GM21717 (cell line): ENCODE measurements around the gene ZNF784.

Experiments used
- ATAC-seq: cut with Tn5 transposase; IDR thresholded peaks from one replicate; pipeline ENCODE4 v1.9.1; 2021; ENCODE audit warnings: mild to moderate bottlenecking, moderate library complexity; ENCODE audit not compliant: unreplicated experiment

ZNF784 gene

GRCh38 chr19:55605637-55606470 is 18.5 kb downstream of the ZNF784 start, which contains the start of gene ZNF865:
TSS of gene ZNF865 (plus strand) at chr19:55605647. CDS start at chr19:55613619, 7,972 bp downstream.
- ATAC-seq, result peak; percentile 26

- peak; percentile 53 for ATAC-seq
Measured at GRCh38 chr19:55605207-55605636, 19.1 kb downstream of the ZNF784 start.

- ATAC-seq, result no peak
Measured at GRCh38 chr19:55603581-55604292, 20.6 kb downstream of the ZNF784 start.

GRCh38 chr19:55603115-55603514 is 21.3 kb downstream of the ZNF784 start:
- ATAC-seq, result no peak

- ATAC-seq, result no peak
Measured at GRCh38 chr19:55602104-55603001, 22.0 kb downstream of the ZNF784 start.

GRCh38 chr19:55601084-55601483 is 23.3 kb downstream of the ZNF784 start:
- ATAC-seq, result no peak

- no peak for ATAC-seq
Measured at GRCh38 chr19:55600662-55601028, 23.7 kb downstream of the ZNF784 start.

GRCh38 chr19:55599842-55600661 is 24.3 kb downstream of the ZNF784 start, which contains the start of gene ZNF524:
TSS of gene ZNF524 (plus strand) at chr19:55600288. CDS start at chr19:55602113, 1,825 bp downstream.
- ATAC-seq, result peak; percentile 31

- peak; percentile 41 for ATAC-seq
Measured at GRCh38 chr19:55599468-55599841, 24.9 kb downstream of the ZNF784 start, which contains the start of gene FIZ1. TSS of gene FIZ1 (minus strand) at chr19:55599517. CDS start at chr19:55597865, 1,652 bp downstream.

- peak; percentile 40 for ATAC-seq
Measured at GRCh38 chr19:55598719-55599467, 25.5 kb downstream of the ZNF784 start.

GRCh38 chr19:55598034-55598433 is 26.3 kb downstream of the ZNF784 start:
- no peak for ATAC-seq

- no peak for ATAC-seq
Measured at GRCh38 chr19:55597501-55597921, 26.9 kb downstream of the ZNF784 start.

GRCh38 chr19:55596304-55596703 is 28.1 kb downstream of the ZNF784 start:
- no peak for ATAC-seq

GRCh38 chr19:55594996-55595545 is 29.3 kb downstream of the ZNF784 start:
- no peak for ATAC-seq

GRCh38 chr19:55593096-55593772 is 31.1 kb downstream of the ZNF784 start:
- no peak for ATAC-seq

- no peak for ATAC-seq
Measured at GRCh38 chr19:55592391-55593090, 31.8 kb downstream of the ZNF784 start.

- no peak for ATAC-seq
Measured at GRCh38 chr19:55591555-55591954, 32.8 kb downstream of the ZNF784 start.

GRCh38 chr19:55590617-55591016 is 33.7 kb downstream of the ZNF784 start:
- no peak for ATAC-seq
